SU-DHL-6 (cell line): ENCODE results near the gene ST6GAL1.

Experiments
- EZH2phosphoT487 ChIP-seq: fragments of 200-600 bp; sonication (generic), shearing (Covaris generic); conservative IDR thresholded peaks from 2 replicates; pipeline ENCODE4 v1.6.1; 2018; ENCODE audit warnings: mild to moderate bottlenecking, antibody characterized with exemption, low read length, moderate library complexity, mixed read lengths
- TF ChIP-seq, protein P1 (sequence below): fragments of 200-600 bp; sonication (generic); IDR thresholded peaks from one replicate; pipeline ENCODE4 v1.5.1; 2017; ENCODE audit warnings: antibody characterized with exemption, mild to moderate bottlenecking, low read length, moderate library complexity; ENCODE audit not compliant: insufficient read depth, poor library complexity, severe bottlenecking

DNA sequence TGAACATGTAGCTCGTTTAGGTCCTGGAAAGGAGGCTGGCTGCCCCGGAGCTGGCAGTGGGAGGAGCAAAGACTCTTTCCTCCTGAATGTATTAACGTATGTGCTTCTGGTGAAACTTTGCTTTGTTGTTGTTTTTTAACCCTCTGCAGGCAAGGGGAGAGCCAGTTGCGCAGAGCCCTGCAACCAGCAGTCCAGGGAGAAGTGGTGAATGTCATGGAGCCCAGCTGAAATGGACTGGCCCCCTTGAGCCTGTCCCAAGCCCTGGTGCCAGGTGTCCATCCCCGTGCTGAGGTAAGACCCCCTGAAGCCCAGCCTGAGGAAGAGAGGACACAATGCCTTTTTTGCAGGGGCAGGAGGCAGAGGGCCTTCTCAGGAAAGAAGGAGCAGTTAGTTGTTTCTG lies 33.3 kb downstream of the ST6GAL1 start:
- TF ChIP-seq, protein P1, sequence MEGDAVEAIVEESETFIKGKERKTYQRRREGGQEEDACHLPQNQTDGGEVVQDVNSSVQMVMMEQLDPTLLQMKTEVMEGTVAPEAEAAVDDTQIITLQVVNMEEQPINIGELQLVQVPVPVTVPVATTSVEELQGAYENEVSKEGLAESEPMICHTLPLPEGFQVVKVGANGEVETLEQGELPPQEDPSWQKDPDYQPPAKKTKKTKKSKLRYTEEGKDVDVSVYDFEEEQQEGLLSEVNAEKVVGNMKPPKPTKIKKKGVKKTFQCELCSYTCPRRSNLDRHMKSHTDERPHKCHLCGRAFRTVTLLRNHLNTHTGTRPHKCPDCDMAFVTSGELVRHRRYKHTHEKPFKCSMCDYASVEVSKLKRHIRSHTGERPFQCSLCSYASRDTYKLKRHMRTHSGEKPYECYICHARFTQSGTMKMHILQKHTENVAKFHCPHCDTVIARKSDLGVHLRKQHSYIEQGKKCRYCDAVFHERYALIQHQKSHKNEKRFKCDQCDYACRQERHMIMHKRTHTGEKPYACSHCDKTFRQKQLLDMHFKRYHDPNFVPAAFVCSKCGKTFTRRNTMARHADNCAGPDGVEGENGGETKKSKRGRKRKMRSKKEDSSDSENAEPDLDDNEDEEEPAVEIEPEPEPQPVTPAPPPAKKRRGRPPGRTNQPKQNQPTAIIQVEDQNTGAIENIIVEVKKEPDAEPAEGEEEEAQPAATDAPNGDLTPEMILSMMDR, result no peak
- no peak for TF ChIP-seq EZH2phosphoT487
